Measurements from ENCODE around the gene APOBEC3H. TPM values are rescaled to one million over a fixed set of nuclear protein-coding genes. Genes with fewer than 3 reads are reported as not detected.

The APOBEC3H gene
- total RNA-seq, 1 experiment from 2014 or later, result not detected

DNA sequence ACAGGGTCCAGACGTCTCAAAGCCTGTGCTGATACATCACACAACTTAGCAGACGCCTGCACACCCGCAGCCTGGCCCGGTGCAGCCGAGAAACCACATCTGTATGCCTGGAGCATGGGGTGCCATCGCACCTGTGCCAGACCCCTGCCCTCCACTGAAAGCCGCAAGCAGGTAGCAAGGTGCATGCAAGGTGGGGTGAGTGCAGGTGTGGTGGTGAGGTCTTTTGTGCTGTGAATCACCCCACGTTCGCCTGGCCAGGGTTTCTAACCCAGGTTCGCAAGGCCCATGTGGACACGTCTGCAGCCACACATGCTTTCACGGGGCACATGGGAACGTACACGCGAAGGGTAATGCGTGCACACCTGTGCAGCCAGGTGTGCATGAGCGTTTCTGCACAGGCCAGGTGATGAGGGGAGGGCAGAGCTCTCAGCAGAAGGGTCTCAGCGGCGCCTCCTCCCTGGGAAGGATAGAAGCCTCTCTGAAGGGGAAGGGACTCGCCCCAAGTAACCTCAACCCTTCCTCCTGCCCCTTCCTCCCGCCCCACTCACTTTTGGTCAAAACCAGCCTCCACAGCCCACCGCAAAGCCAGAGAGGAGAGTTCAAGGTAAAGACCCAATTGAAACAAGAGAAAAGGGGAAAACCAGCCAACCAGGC is 36.0 kb downstream of the APOBEC3H start:
- no peak for DNase-seq (ENCODE audit: extremely low read depth, low read depth)

DNA sequence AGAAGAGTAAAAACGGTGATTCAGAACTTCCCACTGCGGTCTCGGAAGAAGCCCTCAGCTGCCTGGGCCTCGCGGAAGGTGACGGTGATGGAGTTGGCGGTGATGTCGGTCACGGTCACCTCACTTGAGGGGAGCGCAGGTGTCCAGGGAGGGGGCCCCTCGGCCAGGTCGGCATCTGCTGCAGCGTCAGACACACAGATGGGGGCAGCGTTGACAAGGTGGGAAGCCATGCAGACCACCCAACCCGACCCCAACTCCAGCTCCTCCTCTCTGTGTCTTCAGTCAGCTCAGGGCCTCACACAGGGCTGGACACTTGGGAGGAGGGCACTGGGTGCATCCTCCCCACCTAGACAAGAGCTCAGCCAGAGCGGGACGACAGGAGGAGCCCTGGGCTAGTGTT is 36.8 kb downstream of the APOBEC3H start:
- no peak for DNase-seq (ENCODE audit: extremely low read depth, low read depth)

DNA sequence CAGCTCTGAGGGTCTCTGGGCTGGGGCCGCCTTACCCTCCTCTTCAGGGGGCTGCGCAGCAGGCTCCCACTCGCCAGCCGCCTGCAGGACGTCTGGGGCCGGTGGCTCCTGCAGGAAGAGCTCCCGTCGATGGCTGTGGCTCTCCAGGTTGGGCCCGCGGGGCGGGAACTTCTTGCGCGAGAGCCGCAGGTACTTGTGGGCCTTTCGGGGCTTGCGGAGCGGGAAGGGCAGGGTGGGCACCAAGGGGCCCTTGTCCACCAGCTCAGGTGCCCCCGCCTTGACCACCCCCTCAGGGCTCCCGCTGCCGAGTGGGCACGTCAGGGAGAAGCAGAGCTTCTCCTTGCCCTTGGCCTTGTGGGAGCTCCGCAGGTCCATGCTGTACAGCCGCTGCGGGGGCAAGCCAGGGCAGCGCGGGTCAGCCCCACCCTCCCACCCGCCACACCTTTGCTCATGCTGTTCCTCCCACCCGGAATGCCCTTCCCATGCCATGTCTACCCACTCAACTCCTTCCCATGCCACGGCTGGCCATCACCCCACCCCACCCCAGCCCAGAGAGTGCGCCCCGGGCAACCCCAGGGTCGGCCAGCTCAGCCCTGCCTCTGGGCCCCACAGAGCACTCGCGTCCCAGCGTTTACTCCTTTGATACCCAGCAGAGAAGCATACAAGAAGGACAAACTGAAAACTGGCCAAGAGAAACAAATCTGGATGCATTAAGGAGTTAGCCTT is 37.5 kb downstream of the APOBEC3H start:
- DNase-seq (ENCODE audit: extremely low read depth, low read depth), result no peak

DNA sequence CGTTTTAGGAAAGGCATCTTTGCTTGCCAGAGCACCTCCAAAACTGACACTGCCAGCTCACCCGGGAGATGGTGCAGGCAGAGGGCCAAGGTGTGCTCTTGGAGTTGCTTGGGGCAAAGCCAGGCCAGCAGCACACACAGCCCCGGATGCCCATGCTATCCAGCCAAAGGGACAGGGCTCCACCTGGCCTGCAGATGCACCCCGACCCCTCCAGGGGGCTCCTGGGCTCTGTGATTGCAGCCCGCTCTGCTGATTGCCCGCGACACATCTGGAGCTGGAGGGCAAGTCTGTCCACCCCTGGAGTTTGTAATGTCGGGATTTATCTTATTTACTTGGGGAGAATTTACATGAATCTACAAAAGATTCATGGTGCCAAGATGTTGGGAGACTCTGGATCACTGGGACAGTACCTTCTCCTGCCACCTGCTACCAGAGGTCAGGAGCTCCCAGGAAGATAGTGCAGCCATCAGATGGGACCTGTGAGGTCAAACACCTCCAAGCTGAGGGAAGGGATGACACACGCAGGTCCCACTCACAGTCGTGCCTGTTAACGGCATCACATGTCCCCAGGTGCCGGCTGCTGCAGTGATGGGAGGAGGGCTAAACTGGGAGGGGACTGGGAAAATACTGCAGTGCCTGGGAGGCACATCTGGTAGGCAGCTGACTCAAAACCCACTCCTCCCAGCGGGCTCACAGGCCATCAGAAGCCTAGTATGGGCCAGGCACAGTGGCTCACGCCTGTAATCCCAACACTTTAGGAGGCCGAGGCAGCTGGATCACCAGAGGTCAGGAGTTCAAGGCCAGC is 38.2 kb downstream of the APOBEC3H start:
- no peak for DNase-seq (ENCODE audit: extremely low read depth, low read depth)

DNA sequence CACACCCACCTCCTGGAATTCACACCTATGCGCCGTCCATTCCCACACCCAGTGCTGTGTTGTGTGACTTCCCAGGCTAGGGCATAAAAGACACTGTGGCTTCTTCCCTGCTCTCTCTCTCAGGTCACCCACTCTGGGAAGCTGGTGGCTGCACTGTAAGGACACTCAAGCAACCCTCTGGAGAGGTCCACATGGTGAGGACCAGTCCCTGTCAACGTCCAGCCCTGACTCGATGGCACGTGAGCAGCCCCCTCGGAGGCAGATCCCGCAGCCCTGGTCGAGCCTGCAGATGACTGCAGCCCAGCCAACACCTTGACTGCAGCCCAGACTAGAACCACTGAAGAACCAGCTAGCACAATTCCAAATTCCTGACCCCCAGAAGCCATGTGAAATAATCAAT is 39.3 kb downstream of the APOBEC3H start:
- no peak for DNase-seq (ENCODE audit: extremely low read depth, low read depth)

- DNase-seq (ENCODE audit: extremely low read depth, low read depth), result no peak
These were observed 41.4 kb downstream of the APOBEC3H start for GRCh38 chr22:39138357-39138997.

DNA sequence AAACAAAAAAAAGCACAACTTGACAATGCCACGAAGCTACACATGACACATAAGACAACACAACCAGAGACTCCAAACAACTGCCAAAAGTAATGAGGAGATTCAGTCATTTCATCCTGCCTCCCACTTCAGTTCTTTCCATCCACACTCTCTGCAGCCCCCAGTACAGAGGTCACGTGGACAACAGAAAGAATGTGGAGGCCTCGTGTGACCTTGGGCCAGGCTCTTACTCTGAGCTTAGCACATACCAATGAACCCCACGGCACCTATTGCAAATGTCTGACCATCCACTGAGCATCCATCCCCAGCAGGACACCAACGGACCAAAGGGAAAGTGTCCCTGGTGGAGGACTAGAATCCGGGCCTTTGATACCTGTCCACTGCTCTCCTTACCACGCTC is 42.9 kb downstream of the APOBEC3H start:
- DNase-seq (ENCODE audit: extremely low read depth, low read depth), result no peak

DNA sequence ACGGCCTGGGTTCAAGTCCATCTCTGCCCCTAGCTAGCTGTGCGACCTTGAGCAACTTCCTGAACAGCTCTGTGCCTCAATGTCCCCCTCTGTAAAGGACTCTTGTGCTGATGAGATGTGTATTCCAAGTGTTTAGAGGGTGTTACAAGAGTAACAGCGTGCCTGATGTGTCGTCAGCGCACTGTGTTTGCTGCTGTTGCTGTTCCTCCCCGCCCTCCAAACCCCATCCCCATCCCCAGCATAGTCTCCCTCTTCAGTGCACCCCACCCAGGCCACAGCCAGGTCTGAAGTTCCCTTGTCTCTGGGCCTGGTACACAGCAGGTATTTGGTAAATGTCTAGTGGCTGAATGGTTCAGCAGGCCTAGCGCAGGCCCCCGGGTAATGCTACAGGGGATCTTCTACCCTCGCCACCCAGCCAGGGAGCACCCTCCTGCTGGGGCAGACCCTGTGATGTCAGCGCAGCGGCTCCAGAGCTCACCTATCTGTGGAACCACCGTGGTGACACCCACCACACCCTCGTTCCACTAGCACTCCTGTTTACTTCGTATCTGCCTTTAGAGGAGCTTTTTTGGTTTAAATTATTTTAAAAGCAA is 45.1 kb downstream of the APOBEC3H start:
- no peak for DNase-seq (ENCODE audit: extremely low read depth, low read depth)

- no peak for DNase-seq (ENCODE audit: extremely low read depth, low read depth)
These were observed 47.2 kb downstream of the APOBEC3H start for GRCh38 chr22:39144101-39144767.

GRCh38 chr22:39146256-39147101 is 49.4 kb downstream of the APOBEC3H start:
- DNase-seq (ENCODE audit: extremely low read depth, low read depth), result no peak

GRCh38 chr22:39147335-39148025 is 50.4 kb downstream of the APOBEC3H start:
- no peak for DNase-seq (ENCODE audit: extremely low read depth, low read depth)

DNA sequence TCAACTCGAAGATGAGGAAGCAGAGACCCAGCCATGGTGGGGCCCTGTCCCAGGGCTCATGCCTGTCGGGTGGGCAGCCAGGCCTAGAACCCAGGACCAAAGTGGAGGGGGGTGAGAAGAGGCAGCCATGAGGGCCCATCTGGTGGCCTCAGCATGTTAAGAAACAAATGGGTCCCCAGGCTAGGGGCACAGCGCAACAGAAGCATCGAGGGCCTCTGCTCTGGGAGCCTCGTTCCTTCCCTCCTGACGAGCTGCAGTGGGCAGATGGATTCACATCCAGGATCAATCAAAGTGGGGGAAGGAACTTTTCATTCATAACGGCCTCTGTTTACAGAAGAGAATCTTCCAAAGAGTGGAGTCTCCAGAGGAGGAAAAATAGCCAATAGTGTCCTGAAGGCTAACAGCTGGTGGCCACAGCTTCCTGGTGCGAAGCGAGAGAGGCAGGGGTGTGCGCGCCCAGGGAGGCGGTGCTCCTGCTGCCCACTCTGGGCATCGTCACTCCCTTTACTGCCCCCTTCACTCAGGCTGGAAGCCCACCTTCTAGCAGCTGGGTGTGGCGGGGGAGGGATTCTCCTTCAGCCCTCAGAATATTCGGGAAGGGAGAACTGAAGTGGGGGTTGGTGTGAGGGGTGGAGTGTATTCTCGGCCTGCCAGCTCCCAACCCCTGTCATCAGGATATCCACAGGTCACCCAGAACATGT is 51.1 kb downstream of the APOBEC3H start:
- no peak for DNase-seq (ENCODE audit: extremely low read depth, low read depth)

DNA sequence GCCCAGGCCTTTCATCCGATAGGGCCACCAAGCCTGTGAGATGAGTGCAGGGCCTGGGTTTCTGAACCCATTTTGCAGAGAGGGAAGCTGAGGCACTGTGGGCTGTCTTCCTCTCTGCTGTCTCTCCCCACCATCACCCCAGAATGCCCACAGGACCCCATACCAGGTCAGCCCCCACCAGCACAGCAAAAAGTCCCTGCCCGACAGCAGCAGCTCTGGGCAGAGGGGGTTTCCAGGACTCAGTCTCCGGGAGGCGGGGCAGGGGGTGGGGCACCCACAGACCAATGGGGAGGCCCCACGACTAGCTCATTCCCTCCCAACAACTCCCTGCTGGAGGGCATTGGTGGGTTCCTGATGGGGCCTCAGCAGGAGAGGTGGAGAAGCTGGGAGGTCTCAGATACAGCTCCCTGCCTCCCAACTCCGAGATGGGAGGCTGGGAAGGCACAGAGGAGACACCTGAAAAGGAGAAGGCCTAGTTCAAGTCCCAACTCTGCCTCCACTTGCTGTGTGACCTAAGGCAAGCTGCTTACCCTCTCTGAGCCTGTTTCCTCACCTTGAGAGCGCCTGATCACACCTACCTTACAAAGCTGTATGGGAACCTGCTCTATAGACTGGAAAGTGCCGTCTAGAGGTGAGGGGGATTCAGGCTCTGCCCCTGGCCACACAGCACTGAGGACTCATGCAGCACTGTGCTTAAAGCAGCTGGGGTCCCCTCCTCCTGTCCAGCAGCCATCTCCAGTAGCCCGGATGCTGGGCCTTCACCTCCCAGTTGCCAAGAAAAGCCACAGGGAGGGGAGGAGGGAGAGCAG is 51.9 kb downstream of the APOBEC3H start:
- DNase-seq (ENCODE audit: extremely low read depth, low read depth), result no peak

GRCh38 chr22:39149915-39150847 is 53.1 kb downstream of the APOBEC3H start:
- no peak for DNase-seq (ENCODE audit: extremely low read depth, low read depth)

DNA sequence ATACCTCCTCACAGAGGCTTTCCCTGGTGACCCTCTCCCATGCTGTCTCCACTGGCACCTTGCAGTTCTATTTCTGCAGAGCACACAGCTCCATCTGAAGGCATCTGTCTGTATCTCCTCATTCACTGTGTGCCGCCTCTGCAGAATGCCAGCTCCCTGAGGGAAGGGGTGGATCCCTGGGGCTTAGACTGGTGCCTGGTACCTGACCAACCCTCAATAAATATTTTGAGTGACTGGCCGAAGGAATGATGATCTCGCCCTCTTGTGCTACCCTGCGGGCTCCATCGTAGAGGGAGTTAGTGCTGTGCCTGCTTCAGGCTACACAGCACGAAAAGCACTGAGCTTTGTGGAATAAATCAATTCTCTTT is 53.8 kb downstream of the APOBEC3H start:
- no peak for DNase-seq (ENCODE audit: extremely low read depth, low read depth)

GRCh38 chr22:39151329-39151975 is 54.4 kb downstream of the APOBEC3H start:
- no peak for DNase-seq (ENCODE audit: extremely low read depth, low read depth)
